ENCODE results near the gene TH. TPM values are rescaled to one million over a fixed set of nuclear protein-coding genes. Genes with fewer than 3 reads are reported as not detected.
"Not testable (repeated sequence)": the region's sequence is repeated elsewhere in the genome, so short reads cannot be mapped to it uniquely, and the experiment has no call there.

TH gene
- total RNA-seq, 1 donor from 2014 or later: not detected

GRCh38 chr11:2130881-2131352 is 40.7 kb downstream of the TH start:
- Histone ChIP-seq H3K36me3 (ENCODE audit: control insufficient read depth in 3 of 3, insufficient read depth in 3 of 3, low read length in 3 of 3) (peaks cover 5 to 10% (median 7%) of the 10 kb centered on the region in 3 donors), H3K4me1 (ENCODE audit: control insufficient read depth in 3 of 3, insufficient read depth in 3 of 3, low read length in 3 of 3) (peaks cover 0 to 3% (median 2%) of the 10 kb centered on the region in 3 donors), H3K27ac (ENCODE audit: low read depth, low read length) (no peak overlapping the region), H3K27me3 (ENCODE audit: control insufficient read depth in 3 of 3, insufficient read depth in 3 of 3, low read length in 3 of 3) (peaks cover 27 to 40% (median 30%) of the 10 kb centered on the region in 3 donors), H3K9me3 (ENCODE audit: control insufficient read depth in 3 of 3, low read length in 3 of 3) (no peaks in the 10 kb centered on the region), H3K9ac (ENCODE audit: low read depth in 1 of 3, low read length in 3 of 3) (no peak overlapping the region), H3K4me3 (ENCODE audit: low read length in 3 of 3) (no peak overlapping the region)

- Histone ChIP-seq H3K27ac (ENCODE audit: low read depth, low read length) (no peak overlapping the region), H3K9ac (ENCODE audit: low read depth in 1 of 3, low read length in 3 of 3) (no peak overlapping the region), H3K27me3 (ENCODE audit: control insufficient read depth in 3 of 3, insufficient read depth in 3 of 3, low read length in 3 of 3) (peaks cover 27 to 35% (median 30%) of the 10 kb centered on the region in 3 donors), H3K36me3 (ENCODE audit: control insufficient read depth in 3 of 3, insufficient read depth in 3 of 3, low read length in 3 of 3) (peaks cover 5 to 10% (median 7%) of the 10 kb centered on the region in 3 donors), H3K4me3 (ENCODE audit: low read length in 3 of 3) (no peak overlapping the region), H3K9me3 (ENCODE audit: control insufficient read depth in 3 of 3, low read length in 3 of 3) (no peaks in the 10 kb centered on the region), H3K4me1 (ENCODE audit: control insufficient read depth in 3 of 3, insufficient read depth in 3 of 3, low read length in 3 of 3) (peaks cover 0 to 3% (median 0%) of the 10 kb centered on the region in 3 donors)
These were observed 41.8 kb downstream of the TH start for GRCh38 chr11:2129699-2130366.

GRCh38 chr11:2129308-2129698 is 42.3 kb downstream of the TH start:
- Histone ChIP-seq H3K36me3 (ENCODE audit: control insufficient read depth in 3 of 3, insufficient read depth in 3 of 3, low read length in 3 of 3) (peaks cover 5 to 10% (median 7%) of the 10 kb centered on the region in 3 donors), H3K4me1 (ENCODE audit: control insufficient read depth in 3 of 3, insufficient read depth in 3 of 3, low read length in 3 of 3) (peaks cover 0 to 3% (median 0%) of the 10 kb centered on the region in 3 donors), H3K9me3 (ENCODE audit: control insufficient read depth in 3 of 3, low read length in 3 of 3) (no peaks in the 10 kb centered on the region), H3K27me3 (ENCODE audit: control insufficient read depth in 3 of 3, insufficient read depth in 3 of 3, low read length in 3 of 3) (peaks cover 26 to 34% (median 31%) of the 10 kb centered on the region in 3 donors), H3K9ac (ENCODE audit: low read depth in 1 of 3, low read length in 3 of 3) (no peak overlapping the region), H3K27ac (ENCODE audit: low read depth, low read length) (no peak overlapping the region), H3K4me3 (ENCODE audit: low read length in 3 of 3) (no peak overlapping the region)

GRCh38 chr11:2128511-2129307 is 42.9 kb downstream of the TH start:
- Histone ChIP-seq H3K36me3 (ENCODE audit: control insufficient read depth in 3 of 3, insufficient read depth in 3 of 3, low read length in 3 of 3) (peaks cover 5 to 10% (median 7%) of the 10 kb centered on the region in 3 donors), H3K4me3 (ENCODE audit: low read length in 3 of 3) (no peak overlapping the region), H3K9ac (ENCODE audit: low read depth in 1 of 3, low read length in 3 of 3) (no peak overlapping the region), H3K4me1 (ENCODE audit: control insufficient read depth in 3 of 3, insufficient read depth in 3 of 3, low read length in 3 of 3) (peaks cover 0 to 3% (median 0%) of the 10 kb centered on the region in 3 donors), H3K9me3 (ENCODE audit: control insufficient read depth in 3 of 3, low read length in 3 of 3) (no peaks in the 10 kb centered on the region), H3K27me3 (ENCODE audit: control insufficient read depth in 3 of 3, insufficient read depth in 3 of 3, low read length in 3 of 3) (peaks cover 24 to 33% (median 25%) of the 10 kb centered on the region in 3 donors), H3K27ac (ENCODE audit: low read depth, low read length) (no peak overlapping the region)

- Histone ChIP-seq H3K4me1 (ENCODE audit: control insufficient read depth in 3 of 3, insufficient read depth in 3 of 3, low read length in 3 of 3) (peaks cover 0 to 3% (median 0%) of the 10 kb centered on the region in 3 donors), H3K4me3 (ENCODE audit: low read length in 3 of 3) (no peak overlapping the region), H3K9ac (ENCODE audit: low read depth in 1 of 3, low read length in 3 of 3) (no peak overlapping the region), H3K27me3 (ENCODE audit: control insufficient read depth in 3 of 3, insufficient read depth in 3 of 3, low read length in 3 of 3) (peaks cover 19 to 33% (median 19%) of the 10 kb centered on the region in 3 donors), H3K36me3 (ENCODE audit: control insufficient read depth in 3 of 3, insufficient read depth in 3 of 3, low read length in 3 of 3) (peaks cover 5 to 10% (median 5%) of the 10 kb centered on the region in 3 donors), H3K27ac (ENCODE audit: low read depth, low read length) (no peak overlapping the region), H3K9me3 (ENCODE audit: control insufficient read depth in 3 of 3, low read length in 3 of 3) (no peaks in the 10 kb centered on the region)
These were observed 43.5 kb downstream of the TH start for GRCh38 chr11:2128130-2128510.

GRCh38 chr11:2127482-2128129 is 44.0 kb downstream of the TH start:
- H3K36me3 ChIP-seq (ENCODE audit: control insufficient read depth in 3 of 3, insufficient read depth in 3 of 3, low read length in 3 of 3): peaks cover 5 to 10% (median 5%) of the 10 kb centered on the region in 3 donors
- peaks cover 0 to 3% (median 0%) of the 10 kb centered on the region in 3 donors for H3K4me1 ChIP-seq (ENCODE audit: control insufficient read depth in 3 of 3, insufficient read depth in 3 of 3, low read length in 3 of 3)
- peaks cover 15 to 31% (median 16%) of the 10 kb centered on the region in 3 donors for H3K27me3 ChIP-seq (ENCODE audit: control insufficient read depth in 3 of 3, insufficient read depth in 3 of 3, low read length in 3 of 3)
- H3K4me3 ChIP-seq (ENCODE audit: low read length in 3 of 3): no peak overlapping the region
- no peak overlapping the region for H3K9ac ChIP-seq (ENCODE audit: low read depth in 1 of 3, low read length in 3 of 3)
- no peak overlapping the region for H3K27ac ChIP-seq (ENCODE audit: low read depth, low read length)
- no peaks in the 10 kb centered on the region for H3K9me3 ChIP-seq (ENCODE audit: control insufficient read depth in 3 of 3, low read length in 3 of 3)

GRCh38 chr11:2126520-2127085 is 45.0 kb downstream of the TH start:
- Histone ChIP-seq H3K36me3 (ENCODE audit: control insufficient read depth in 3 of 3, insufficient read depth in 3 of 3, low read length in 3 of 3) (peaks cover under 1 to 4% (median 3%) of the 10 kb centered on the region in 3 donors), H3K27me3 (ENCODE audit: control insufficient read depth in 3 of 3, insufficient read depth in 3 of 3, low read length in 3 of 3) (peaks cover 10 to 35% (median 19%) of the 10 kb centered on the region in 3 donors), H3K9me3 (ENCODE audit: control insufficient read depth in 3 of 3, low read length in 3 of 3) (no peaks in the 10 kb centered on the region), H3K4me3 (ENCODE audit: low read length in 3 of 3) (no peak overlapping the region), H3K9ac (ENCODE audit: low read depth in 1 of 3, low read length in 3 of 3) (no peak overlapping the region), H3K27ac (ENCODE audit: low read depth, low read length) (no peak overlapping the region), H3K4me1 (ENCODE audit: control insufficient read depth in 3 of 3, insufficient read depth in 3 of 3, low read length in 3 of 3) (peaks cover 0 to 2% (median 0%) of the 10 kb centered on the region in 3 donors)

- H3K27ac ChIP-seq (ENCODE audit: low read depth, low read length); H3K9me3 ChIP-seq (ENCODE audit: control insufficient read depth in 3 of 3, low read length in 3 of 3); H3K4me1 ChIP-seq (ENCODE audit: control insufficient read depth in 3 of 3, insufficient read depth in 3 of 3, low read length in 3 of 3); H3K4me3 ChIP-seq (ENCODE audit: low read length in 3 of 3); H3K9ac ChIP-seq (ENCODE audit: low read depth in 1 of 3, low read length in 3 of 3); H3K36me3 ChIP-seq (ENCODE audit: control insufficient read depth in 3 of 3, insufficient read depth in 3 of 3, low read length in 3 of 3): not testable (repeated sequence)
- peaks cover 12 to 44% (median 29%) of the 10 kb centered on the region in 3 donors for H3K27me3 ChIP-seq (ENCODE audit: control insufficient read depth in 3 of 3, insufficient read depth in 3 of 3, low read length in 3 of 3)
These were observed 46.7 kb downstream of the TH start for GRCh38 chr11:2124736-2125484.

GRCh38 chr11:2123628-2123960 is 48.0 kb downstream of the TH start:
- no peak overlapping the region for H3K4me3 ChIP-seq (ENCODE audit: low read length in 3 of 3)
- H3K27ac ChIP-seq (ENCODE audit: low read depth, low read length): no peak overlapping the region
- H3K4me1 ChIP-seq (ENCODE audit: control insufficient read depth in 3 of 3, insufficient read depth in 3 of 3, low read length in 3 of 3): no peaks in the 10 kb centered on the region
- H3K9ac ChIP-seq (ENCODE audit: low read depth in 1 of 3, low read length in 3 of 3): no peak overlapping the region
- H3K9me3 ChIP-seq (ENCODE audit: control insufficient read depth in 3 of 3, low read length in 3 of 3): no peaks in the 10 kb centered on the region
- peaks cover 12 to 36% (median 33%) of the 10 kb centered on the region in 3 donors for H3K27me3 ChIP-seq (ENCODE audit: control insufficient read depth in 3 of 3, insufficient read depth in 3 of 3, low read length in 3 of 3)
- no peaks in the 10 kb centered on the region for H3K36me3 ChIP-seq (ENCODE audit: control insufficient read depth in 3 of 3, insufficient read depth in 3 of 3, low read length in 3 of 3)
